CD1c-positive myeloid dendritic cell (primary cell): ENCODE data around the gene CR1.
"Not testable (repeated sequence)": the region's sequence is repeated elsewhere in the genome, so short reads cannot be mapped to it uniquely, and the experiment has no call there.

Source experiments
- DNase-seq: peaks from one replicate; pipeline ENCODE4 v3.0.0-alpha.2; 2016; ENCODE audit errors: extremely low spot score

CR1 gene

DNA sequence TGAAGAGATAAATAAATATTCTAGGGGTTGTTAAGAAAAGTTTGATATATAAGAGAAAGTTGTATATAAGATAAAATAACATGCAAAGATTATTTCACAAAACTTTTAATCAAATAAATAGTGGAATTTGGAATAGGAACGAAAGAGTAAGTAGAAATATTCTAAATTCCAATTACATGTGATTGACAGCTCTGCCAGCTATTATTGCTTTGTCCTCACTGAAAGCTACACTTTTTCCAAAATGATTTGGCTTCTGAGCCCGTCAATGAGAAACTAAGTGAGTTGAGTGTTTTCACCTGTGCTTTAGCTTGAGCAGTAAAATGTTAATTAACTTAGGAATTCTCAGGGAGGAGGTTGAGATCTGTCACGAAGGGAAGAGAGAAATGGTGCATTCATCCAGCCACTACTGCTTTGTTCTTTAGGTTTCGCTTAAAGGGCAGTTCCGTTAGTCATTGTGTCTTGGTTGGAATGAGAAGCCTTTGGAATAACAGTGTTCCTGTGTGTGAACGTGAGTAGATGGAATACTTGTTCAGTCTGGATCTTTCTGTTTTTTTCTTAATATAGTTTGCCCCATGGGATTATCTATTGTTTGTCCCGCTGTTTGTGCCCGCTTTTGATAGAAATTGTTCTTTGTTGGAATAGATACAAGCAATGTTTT lies 85.7 kb downstream of the CR1 start:
- DNase-seq: no peak

DNA sequence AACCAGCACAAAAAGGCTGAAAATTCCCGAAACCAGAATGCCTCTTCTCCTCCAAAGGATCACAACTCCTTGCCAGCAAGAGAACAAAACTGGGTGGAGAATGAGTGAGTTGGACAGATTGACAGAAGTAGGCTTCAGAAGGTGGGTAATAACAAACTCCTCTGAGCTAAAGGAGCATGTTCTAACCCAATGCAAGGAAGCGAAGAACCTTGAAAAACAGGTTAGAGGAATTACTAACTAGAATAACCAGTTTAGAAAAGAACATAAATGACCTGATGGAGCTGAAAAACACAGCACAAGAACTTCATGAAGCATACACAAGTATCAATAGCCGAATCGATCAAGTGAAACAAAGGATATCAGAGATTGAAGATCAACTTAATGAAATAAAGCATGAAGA lies 93.5 kb downstream of the CR1 start:
- not testable (repeated sequence) for DNase-seq

DNA sequence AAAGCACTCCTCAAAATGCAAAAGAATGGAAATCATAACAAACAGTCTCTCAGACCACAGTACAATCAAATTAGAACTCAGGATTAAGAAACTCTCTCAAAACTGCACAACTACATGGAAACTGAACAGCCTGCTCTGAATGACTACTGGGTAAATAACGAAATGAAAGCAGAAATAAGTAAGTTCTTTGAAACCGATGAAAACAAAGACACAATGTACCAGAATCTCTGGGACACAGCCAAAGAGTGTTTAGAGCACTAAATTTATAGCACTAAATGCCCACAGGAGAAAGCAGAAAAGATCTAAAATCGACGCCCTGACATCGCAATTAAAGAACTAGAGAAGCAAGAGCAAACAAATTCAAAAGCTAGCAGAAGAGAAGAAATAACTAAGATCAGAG lies 95.2 kb downstream of the CR1 start:
- not testable (repeated sequence) for DNase-seq

DNA sequence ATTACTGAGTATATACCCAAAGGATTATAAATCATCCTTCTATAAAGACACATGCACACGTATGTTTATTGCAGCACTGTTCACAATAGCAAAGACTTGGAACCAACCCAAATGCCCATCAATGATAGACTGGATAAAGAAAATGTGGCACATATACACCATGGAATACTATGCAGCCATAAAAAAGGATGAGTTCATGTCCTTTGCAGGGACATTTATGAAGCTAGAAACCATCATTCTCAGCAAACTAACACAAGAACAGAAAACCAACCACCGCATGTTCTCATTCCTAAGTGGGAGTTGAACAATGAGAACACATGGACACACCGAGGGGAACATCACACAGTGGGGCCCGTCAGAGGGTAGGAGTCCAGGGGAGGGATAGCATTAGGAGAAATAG lies 98.1 kb downstream of the CR1 start:
- DNase-seq: not testable (repeated sequence)

DNA sequence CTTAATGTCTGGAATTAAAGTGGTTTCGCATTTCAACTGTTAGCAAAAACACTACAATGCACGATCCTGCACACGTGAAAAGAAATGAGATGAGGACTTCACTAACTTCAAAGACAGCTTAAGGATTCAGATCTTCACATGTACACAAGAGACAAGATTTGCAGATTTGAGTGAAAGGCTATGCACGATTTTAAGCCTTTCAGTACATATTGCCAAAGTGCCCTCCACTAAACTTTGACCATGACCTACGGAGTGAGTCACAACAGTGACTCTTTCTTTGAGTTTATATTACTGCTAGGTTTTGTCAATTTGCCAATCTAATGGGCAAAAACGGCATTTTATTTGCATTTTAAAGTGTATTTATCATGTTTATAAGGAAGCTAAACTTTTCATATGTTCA lies 107.8 kb downstream of the CR1 start:
- no peak for DNase-seq

DNA sequence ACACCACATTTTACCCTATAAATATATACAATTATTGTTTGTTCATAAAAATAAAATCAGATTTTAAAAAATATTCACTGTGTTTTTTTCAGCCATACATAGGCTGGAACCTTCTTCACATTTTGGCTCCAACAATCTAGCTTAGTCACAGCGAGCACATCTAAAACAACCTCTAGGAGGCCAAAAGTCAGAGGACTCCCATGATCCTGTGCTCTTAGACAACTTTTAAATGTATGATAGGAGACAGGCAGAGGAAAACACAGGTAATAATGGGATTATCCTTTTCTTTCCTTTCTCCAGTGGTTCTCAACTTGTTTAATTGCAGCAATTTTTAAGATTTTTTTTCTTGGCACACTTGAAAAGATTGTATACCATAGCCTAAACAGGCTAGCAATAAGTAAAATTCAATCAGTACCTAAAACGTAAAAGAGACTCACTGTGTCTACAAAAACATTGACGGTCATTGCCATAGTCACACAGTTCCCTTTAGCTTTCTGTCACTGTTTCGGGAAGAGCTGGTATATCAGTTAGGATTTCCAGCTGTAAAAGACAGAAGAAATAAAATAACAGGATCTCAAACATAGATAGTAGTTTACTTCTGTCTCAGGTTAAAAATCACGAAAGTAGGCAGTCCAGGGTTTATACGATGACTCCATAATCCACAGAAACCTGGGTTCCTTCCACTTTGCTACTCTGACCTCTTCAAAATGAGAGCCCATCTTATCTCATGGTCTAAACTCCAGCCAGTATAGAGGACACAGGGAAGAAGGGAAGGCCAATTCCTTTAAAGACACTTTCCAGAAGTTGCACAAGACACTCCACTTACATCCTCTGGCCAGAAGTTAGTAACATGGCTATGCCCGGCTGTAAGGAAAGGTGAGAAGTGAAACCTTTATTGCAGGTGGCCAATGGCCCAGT lies 109.7 kb downstream of the CR1 start:
- DNase-seq: no peak

DNA sequence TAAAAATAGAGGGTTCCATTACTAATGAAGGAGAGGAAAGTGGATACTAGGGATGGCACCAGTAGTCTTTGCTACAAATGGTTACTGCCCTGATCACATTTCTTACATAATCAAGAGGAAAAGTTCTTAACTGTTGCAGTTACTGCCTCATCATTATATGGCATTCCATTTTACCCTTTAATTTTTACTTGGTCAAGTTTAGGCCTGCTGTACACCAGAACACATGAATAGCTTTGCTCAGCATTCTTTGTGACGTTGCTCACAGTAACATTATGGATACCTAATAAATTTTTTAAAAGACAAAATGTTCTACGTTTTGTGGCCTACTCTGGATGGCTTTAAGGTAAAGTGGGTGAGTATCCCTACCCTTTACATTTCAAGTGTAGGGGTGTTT lies 110.4 kb downstream of the CR1 start:
- no peak for DNase-seq

DNA sequence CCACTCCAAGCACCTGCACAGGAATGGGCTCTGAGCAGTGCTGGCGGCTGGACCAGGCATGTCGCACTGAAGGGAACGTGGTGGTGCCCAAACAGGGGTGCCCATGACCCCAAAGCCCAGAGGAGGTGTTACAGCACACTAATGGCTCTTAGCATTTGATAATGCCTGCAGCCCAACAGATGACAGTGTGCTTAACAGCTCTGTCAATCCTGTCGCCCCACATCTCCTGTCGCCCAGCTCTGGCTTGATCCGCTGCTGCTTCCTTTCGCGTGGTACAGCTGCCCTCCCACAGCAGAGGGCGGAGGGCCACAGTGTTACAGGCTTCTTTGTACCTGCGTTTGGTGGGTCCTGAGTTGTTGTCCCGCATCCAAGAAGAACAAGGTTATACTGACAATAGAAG lies 116.8 kb downstream of the CR1 start:
- no peak for DNase-seq

DNA sequence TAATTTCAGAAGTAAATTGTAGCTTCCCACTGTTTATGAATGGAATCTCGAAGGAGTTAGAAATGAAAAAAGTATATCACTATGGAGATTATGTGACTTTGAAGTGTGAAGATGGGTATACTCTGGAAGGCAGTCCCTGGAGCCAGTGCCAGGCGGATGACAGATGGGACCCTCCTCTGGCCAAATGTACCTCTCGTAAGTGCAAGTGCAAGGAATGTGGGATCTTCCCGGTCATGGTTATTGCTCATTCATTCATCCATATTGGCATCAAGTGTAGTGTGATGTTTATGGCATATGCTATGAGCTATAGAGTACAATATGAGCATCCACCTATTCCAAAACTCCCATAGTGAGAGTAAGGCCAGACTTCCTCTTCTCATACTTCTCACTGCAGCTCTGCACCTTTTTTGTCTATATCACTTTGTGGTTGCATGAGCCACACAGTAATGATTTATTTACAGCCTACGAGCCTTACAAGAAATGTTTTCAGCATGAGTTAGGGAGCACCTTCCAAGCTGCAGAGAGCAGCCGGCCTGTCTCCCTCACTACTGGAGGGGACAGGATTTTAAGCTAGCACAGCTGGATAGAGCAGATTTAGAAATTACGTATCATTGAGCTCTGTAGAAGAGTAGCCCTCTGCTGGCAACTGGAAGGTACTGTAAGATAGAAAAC lies 124.0 kb downstream of the CR1 start:
- DNase-seq: peak; percentile 35

DNA sequence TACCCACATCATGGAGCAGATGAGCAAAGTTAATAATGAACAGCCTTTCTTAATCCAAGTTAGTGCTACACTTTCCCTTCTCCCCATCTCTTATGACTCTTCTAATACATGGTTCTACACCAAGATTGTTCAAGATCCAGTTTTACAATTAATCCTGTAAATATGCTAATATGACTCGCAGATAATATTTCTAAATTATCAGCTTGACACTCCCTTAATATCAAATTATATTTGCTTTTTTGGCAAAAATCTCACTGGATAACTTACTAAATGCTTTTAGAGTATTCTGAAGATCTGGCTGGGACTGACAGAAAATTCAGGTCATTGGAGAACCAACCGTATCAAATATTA lies 124.6 kb downstream of the CR1 start:
- DNase-seq: no peak

DNA sequence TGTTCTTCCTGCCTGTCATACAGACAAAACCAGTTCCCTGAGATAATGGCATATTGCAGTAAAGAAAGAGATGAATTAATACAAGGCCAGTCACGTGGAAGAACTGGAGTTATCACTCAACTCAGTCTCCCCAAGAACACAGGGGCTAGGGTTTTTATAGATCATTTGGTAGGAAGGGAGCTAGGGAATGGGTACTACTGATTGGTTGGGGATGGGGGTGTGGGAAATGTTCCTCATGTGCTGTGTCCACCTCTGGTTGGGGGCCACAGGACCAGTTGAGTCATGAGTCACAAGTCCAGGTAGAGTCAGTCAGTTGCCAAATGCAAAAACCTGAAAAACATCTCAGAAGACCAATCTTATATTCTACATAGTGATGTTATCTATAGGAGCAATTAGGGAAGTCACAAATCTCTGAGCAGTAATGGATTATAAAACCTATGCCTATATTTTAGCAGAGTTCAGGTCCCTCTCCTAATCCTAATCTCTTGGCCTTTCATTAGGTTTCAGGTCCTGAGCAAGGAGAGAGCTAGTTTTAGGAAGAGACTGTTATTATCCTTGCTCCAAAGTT lies 129.6 kb downstream of the CR1 start:
- not testable (repeated sequence) for DNase-seq

DNA sequence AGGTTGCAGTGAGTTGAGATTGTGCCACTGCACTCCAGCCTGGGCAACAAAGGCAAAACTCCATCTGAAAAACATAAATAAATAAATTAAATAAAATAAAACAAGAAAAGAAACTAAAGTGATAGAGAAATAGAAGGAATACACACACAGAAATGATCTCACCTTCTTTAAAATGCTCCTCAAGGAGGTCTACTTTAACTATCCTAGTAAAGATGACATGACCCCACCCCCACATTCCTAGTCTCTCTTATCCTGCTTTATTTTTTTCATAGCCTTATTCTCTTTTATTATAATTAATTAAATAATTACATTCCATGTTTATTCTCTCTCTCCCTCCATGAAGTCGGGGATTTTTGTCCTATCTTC lies 131.0 kb downstream of the CR1 start:
- no peak for DNase-seq

DNA sequence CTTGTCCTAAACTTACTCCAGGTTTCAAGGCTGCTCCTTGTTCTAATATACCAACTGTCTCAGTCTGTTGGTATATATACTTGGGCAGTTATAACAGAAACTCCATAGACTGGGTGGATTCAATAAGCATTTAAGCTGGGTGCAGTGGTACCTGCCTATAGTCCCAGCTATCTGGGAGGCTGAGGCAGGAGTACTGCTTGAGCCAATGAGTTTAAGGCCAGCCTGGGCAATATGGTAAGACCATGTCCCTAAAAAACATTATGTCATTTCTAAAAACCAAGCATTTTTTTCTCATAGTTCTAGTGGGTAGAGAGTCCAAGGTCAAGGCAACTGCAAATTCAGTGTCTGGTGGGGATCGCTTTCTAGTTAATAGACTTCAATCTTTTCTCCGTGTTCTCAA lies 131.5 kb downstream of the CR1 start:
- no peak for DNase-seq

DNA sequence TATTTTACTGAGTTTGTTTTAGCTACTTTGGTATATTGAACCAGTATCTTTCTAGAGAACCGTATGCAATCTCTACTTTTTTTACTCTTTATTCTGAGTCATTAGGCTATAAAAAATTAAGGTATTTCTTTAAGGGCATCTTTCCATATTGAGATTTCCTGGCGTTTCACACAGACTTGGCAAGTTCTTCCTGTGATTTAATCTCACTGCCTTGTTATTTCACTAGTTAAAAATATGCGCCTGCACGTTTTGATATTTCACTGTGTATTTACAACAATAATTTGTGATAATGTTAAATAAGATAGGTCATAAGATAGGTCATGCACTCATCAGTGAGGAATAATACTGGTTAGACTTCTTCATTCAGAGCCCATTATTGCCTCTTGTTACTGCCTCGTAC lies 132.8 kb downstream of the CR1 start:
- DNase-seq: no peak

DNA sequence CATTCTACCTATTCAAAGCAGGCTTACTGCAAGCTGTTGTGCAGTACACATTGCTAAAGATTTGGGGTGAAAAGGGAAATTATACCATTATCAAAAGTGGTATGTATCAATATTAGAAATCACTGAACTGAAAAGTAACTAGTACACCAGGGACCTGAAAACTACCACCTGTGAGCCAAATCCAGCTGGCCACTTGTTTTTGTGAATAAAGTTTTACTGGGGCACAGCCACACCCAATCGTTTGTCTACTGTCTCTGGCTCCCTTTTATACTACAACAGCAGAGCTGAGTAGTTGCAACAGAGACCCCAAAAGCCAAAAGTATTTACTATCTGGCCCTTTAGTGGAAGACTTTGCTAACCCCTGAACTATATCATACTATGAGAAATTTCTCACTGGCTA lies 135.2 kb downstream of the CR1 start:
- DNase-seq: no peak

DNA sequence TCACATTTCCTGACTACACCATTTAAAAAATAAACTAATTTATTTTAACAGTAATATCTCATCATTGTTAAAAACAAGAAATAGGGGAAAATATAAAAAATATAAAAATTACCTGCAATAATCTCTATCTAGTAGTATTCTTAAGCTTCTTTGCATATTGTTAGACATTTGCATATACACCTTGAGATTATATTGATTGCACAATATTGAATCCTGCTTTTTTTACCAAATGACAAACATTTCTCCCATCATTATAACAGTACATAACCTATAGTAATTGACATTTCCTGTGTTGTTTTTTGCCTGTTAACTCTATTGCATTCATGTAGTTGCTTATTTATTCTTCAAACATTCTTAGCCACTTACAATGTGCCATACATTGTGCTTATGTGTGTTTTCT lies 137.3 kb downstream of the CR1 start:
- DNase-seq: no peak

DNA sequence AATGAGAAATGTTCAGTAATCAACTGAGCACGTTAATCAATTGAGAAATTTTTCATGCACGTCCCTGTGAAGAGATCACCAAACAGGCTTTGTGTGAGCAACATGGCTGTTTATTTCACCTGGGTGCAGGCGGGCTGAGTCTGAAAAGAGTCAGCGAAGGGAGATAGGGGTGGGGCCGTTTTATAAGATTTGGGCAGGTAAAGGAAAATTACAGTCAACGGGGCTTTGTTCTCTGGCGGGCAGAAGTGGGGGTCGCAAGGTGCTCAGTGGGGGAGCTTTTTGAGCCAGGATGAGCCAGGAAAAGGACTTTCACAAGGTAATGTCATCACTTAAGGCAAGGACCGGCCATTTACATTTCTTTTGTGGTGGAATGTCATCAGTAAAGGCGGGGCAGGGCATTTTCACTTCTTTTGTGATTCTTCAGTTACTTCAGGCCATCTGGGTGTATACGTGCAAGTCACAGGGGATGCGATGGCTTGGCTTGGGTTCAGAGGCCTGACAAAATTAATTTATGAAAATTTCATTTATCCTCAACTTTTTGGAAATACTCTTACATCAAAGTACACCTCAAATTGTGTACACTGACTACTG lies 137.8 kb downstream of the CR1 start:
- DNase-seq: not testable (repeated sequence)

DNA sequence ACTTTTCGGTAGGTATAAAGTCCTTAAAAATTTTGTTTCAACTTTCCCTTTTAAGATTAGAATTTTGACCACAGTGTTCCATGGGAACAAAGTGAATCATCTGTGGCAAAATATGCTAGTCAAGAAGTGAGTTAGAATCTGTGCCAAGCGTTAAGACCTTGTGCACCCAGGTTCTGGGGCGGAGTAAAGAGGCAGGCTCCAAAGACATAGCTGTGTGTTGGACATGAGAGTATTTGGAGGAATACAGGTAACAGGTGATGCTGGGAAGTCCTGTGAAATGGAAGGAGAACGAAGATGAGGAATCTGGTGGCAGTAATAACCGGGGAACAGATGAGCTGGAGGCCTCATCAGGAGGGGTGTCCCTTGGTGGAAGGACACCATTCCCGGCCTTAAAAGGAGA lies 138.3 kb downstream of the CR1 start:
- not testable (repeated sequence) for DNase-seq

DNA sequence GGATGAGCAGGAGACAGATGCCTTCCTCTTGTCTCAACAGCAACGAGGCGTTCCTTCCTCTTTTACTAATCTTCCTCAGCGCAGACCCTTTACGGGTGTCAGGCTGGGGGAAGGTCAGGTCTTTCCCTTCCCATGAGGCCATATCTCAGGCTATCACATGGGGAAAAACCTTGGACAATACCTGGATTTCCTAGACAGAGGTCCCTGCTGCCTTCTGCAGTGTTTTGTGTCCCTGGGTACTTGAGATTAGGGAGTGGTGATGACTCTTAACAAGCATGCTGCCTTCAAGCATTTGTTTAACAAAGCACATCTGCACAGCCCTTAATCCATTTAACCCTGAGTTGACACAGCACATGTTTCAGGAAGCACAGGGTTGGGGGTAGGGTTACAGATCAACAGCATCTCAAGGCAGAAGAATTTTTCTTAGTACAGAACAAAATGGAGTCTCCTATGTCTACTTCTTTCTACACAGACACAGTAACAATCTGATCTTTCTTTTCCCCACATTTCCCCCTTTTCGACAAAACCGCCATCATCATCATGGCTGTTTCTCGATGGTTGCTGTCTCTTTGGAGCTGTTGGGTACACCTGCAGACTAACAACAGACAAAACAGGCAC lies 139.7 kb downstream of the CR1 start:
- not testable (repeated sequence) for DNase-seq

DNA sequence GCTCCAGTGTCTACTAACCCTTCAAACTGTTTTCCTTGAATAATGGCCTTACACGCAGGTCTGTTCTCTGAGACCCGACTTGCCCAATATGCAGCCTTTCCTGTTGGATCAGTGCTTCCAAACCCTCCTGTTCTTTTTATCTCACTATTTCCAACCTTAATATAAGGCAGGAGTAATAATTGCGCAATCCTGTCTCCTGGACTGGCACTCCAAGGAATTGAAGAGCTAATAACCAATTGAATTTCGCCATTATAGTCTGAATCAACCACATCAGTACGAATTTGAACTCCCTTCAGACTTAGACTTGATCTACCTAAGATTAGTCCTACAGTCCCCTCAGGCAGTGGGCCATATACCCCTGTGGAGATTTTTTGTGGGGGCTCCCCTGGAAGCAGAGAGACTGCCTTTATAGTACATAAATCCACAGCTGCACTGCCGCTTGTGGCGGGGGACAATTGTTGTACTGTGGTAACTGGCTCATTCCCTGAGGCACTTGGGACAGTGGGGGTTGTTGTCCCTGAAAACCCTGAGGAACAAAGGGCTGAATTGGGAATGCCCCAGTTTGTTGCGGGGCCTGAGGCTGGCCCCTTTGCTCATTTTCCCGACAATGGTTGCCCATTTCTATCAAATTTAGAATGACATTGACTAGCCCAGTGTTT lies 142.7 kb downstream of the CR1 start:
- DNase-seq: not testable (repeated sequence)

DNA sequence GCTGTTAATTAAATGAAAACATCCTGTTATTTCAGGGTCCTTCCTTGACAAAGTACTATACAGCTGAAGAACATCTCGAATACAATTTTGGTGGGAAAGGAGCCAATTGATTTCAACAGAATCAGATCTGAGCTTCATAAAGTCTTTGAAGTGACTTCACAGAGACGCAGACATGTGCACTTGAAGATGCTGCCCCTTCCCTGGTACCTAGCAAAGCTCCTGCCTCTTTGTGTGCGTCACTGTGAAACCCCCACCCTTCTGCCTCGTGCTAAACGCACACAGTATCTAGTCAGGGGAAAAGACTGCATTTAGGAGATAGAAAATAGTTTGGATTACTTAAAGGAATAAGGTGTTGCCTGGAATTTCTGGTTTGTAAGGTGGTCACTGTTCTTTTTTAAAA lies 143.4 kb downstream of the CR1 start:
- DNase-seq: not testable (repeated sequence)
